HG03025 (cell line): Measurements from ENCODE around the gene SLC12A6.
"Not testable (repeated sequence)": the region's sequence is repeated elsewhere in the genome, so short reads cannot be mapped to it uniquely, and the experiment has no call there.

ENCODE experiments used
- ATAC-seq: cut with Tn5 transposase; IDR thresholded peaks from one replicate; pipeline ENCODE4 v1.9.1; 2021; ENCODE audit warnings: mild to moderate bottlenecking, moderate library complexity; ENCODE audit not compliant: unreplicated experiment, low FRiP score

Gene SLC12A6

GRCh38 chr15:34213690-34214089 lies 123.9 kb downstream of the SLC12A6 start:
- ATAC-seq = no peak

GRCh38 chr15:34209421-34210282 lies 127.9 kb downstream of the SLC12A6 start, which contains the start of gene KATNBL1:
Gene KATNBL1 (minus strand): TSS chr15:34210096. CDS start chr15:34163676, 46,420 bp downstream.
- ATAC-seq = peak; percentile 92

- no peak for ATAC-seq
Observed at GRCh38 chr15:34206011-34206410, 131.6 kb downstream of the SLC12A6 start.

GRCh38 chr15:34203936-34204335 lies 133.6 kb downstream of the SLC12A6 start:
- no peak for ATAC-seq

- ATAC-seq = no peak
Observed at GRCh38 chr15:34203305-34203704, 134.3 kb downstream of the SLC12A6 start.

- ATAC-seq = not testable (repeated sequence)
Observed at GRCh38 chr15:34193272-34193671, 144.3 kb downstream of the SLC12A6 start.

- no peak for ATAC-seq
Observed at GRCh38 chr15:34188711-34189110, 148.9 kb downstream of the SLC12A6 start.

- no peak for ATAC-seq
Observed at GRCh38 chr15:34185666-34186065, 151.9 kb downstream of the SLC12A6 start.

- ATAC-seq = no peak
Observed at GRCh38 chr15:34182942-34183341, 154.6 kb downstream of the SLC12A6 start.
